Transverse colon (tissue), 4 donors: Measurements from ENCODE around the gene ATOSB. TPM values are rescaled to one million over a fixed set of nuclear protein-coding genes. Genes with fewer than 3 reads are reported as not detected.
"Not testable (repeated sequence)": the region's sequence is repeated elsewhere in the genome, so short reads cannot be mapped to it uniquely, and the experiment has no call there.

Experiments
- DNase-seq: peaks from one replicate; pipeline ENCODE4 v3.0.0-alpha.2; 2019
- H3K27ac ChIP-seq, 4 donors: fragments of 200-600 bp; sonication (generic); 2 replicates each; pipeline ENCODE4 v1.5.1; 2016 to 2018; ENCODE audit warnings: inconsistent platforms in 4 of 4
- H3K27me3 ChIP-seq: fragments of 200-600 bp; sonication (generic); 2 replicates; pipeline ENCODE4 v1.5.1; 2017; ENCODE audit warnings: inconsistent platforms
- H3K36me3 ChIP-seq, 4 donors: fragments of 200-600 bp; sonication (generic); 2 replicates each; pipeline ENCODE4 v1.5.1; 2017 to 2019; ENCODE audit warnings: inconsistent platforms in 4 of 4
- H3K4me1 ChIP-seq, 4 donors: fragments of 200-600 bp; sonication (generic); 2 replicates each; pipeline ENCODE4 v1.5.1; 2017 to 2020; ENCODE audit warnings: inconsistent platforms in 4 of 4
- H3K4me3 ChIP-seq, 4 donors: fragments of 200-600 bp; sonication (generic); 1 replicate in 1 of 4; 2 replicates in 3 of 4; pipeline versions ENCODE4 v1.5.1 to v1.6.1; 2017 to 2019; ENCODE audit warnings: inconsistent platforms in 4 of 4
- H3K9me3 ChIP-seq, 2 donors: fragments of 200-600 bp; sonication (generic); 2 replicates each; pipeline ENCODE4 v1.5.1; 2017 to 2019; ENCODE audit warnings: inconsistent platforms in 2 of 2
- EP300 ChIP-seq: sonication (generic); formaldehyde crosslinking; IDR thresholded peaks from one replicate; pipeline ENCODE4 v1.6.1; 2017; ENCODE audit warnings: antibody characterized with exemption, low read depth
- POLR2A ChIP-seq: fragments of 450-650 bp; IDR thresholded peaks from one replicate; pipeline ENCODE4 v1.6.1; 2016; ENCODE audit warnings: antibody characterized with exemption, mild to moderate bottlenecking, moderate library complexity
- POLR2AphosphoS5 ChIP-seq, 3 donors: sonication (generic); formaldehyde crosslinking; IDR thresholded peaks; one replicate each; pipeline ENCODE4 v1.6.1; 2016; ENCODE audit warnings: antibody characterized with exemption in 3 of 3
- WGBS, 2 donors: methylation state at CpG; one replicate each; pipeline ENCODE4 v1.1.5; 2018; ENCODE audit warnings: low coverage in 1 of 2; 5-methylcytosine and 5-hydroxymethylcytosine counted together
- in situ Hi-C, 4 donors: fragments of 200-750 bp; cut with MboI; loops; one replicate each; pipeline versions ENCODE4 v1.15.0 to v1.15.1; 2017; ENCODE audit warnings: low sequenced_read_pairs in 3 of 4, low pct_ligation_motif_present in 1 of 4, low pct_unique_long_range_greater_than_20kb in 1 of 4
- intact Hi-C: fragments of 100-400 bp; cut with DNase I; formaldehyde crosslinking; loops from one replicate; pipeline ENCODE4 v1.15.1; 2023; ENCODE audit warnings: low total_unique reads
- total RNA-seq, 4 donors: library from RNA; depleted of rRNA; stranded (reverse); fragments of >200 nt; gene quantifications; one replicate each; pipeline ENCODE4 v1.1.0, GENCODE V29; 2016
- TF ChIP-seq, protein P1 (sequence below), 5 experiments: fragments of 200-600 bp in 3 of 5; fragments of 450-650 bp in 2 of 5; sonication (generic) in 3 of 5; IDR thresholded peaks; 1 replicate in 2 of 5; 2 replicates in 3 of 5; pipeline ENCODE4 v1.5.1; 2016 to 2017; ENCODE audit warnings: antibody characterized with exemption in 5 of 5, inconsistent platforms in 3 of 5, mild to moderate bottlenecking in 2 of 5, moderate library complexity in 1 of 5

ATOSB gene
- total RNA-seq, 4 donors from 2014 or later: 23.9 to 30.0 (median 27.3) TPM

DNA sequence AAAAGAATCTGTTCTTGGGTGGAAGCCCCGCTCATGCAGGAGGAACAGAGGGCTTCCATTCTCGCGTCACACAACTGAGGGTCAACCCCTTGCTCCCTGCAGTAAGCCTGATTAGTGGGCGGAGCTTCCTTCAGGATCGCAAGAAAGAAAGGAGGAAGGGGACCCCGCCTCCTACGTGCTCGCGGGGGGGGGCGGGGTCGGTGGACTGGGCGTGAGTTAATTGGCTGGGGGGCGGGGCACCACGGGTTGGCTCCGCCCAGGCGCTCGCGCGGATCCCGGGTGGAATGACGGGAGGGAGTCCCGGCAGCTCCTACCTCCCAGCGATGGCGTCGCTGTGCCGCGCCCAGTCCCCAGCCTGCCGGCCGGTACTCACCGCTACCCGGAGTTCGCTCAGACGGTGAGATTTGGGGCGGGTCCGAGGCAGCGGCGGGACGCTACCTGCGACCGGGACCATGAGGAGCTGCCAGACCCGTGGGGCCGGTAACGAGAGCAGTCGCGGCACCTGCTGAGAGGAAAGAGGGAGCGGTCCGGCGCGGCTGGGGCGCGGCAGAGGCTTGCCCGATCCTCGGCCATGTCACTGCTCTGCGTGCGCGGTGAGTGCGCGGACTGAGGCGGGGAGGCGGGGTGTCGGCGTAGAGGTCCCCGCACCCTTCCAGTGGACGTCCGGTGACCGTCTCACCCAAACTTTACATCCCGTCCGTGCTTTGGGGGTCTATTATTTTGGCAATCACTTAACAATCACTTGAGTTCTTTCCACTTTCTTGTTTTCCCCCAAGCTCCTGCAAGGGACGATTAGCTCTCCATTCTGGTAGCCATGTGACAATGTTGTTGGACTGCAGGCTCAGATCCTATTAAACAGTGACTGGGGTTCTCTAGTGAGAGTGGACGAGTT, 46.3 kb upstream of the ATOSB start, which contains the start of gene UNC13B:
Gene UNC13B, plus strand, starts transcription at position 297 of the 892 bp plus-strand sequence. Its CDS starts 275 bp downstream, at position 572.
- peaks cover 3 to 29% (median 16%) of the 10 kb centered on the region in 4 donors for H3K4me1 ChIP-seq
- no peaks in the 10 kb centered on the region for H3K27me3 ChIP-seq
- H3K27ac ChIP-seq: peak within 1 kb of the TSS; percentile 91 to 94 (median 93)
- TF ChIP-seq POLR2A (peak; percentile 94), EP300 (no peak), POLR2AphosphoS5 (IDR thresholded peaks at IDR 0.05) (peak; percentile 85 to 94 (median 93))
- TF ChIP-seq, protein P1, sequence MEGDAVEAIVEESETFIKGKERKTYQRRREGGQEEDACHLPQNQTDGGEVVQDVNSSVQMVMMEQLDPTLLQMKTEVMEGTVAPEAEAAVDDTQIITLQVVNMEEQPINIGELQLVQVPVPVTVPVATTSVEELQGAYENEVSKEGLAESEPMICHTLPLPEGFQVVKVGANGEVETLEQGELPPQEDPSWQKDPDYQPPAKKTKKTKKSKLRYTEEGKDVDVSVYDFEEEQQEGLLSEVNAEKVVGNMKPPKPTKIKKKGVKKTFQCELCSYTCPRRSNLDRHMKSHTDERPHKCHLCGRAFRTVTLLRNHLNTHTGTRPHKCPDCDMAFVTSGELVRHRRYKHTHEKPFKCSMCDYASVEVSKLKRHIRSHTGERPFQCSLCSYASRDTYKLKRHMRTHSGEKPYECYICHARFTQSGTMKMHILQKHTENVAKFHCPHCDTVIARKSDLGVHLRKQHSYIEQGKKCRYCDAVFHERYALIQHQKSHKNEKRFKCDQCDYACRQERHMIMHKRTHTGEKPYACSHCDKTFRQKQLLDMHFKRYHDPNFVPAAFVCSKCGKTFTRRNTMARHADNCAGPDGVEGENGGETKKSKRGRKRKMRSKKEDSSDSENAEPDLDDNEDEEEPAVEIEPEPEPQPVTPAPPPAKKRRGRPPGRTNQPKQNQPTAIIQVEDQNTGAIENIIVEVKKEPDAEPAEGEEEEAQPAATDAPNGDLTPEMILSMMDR (IDR thresholded peaks at IDR 0.05): peak in 2 of 5 experiments; percentile 8 to 35
- peak; percentile 97 for DNase-seq
- H3K9me3 ChIP-seq: no peaks in the 10 kb centered on the region
- 0 to 1% methylated on average over 2 to 41 of the region's 70 CpGs for WGBS, 2 donors
- in situ Hi-C loops (no loop called here), intact Hi-C loops (no loop called here)
- H3K36me3 ChIP-seq: no peaks in the 10 kb centered on the region
- peak within 1 kb of the TSS; percentile 59 to 75 (median 66) for H3K4me3 ChIP-seq

DNA sequence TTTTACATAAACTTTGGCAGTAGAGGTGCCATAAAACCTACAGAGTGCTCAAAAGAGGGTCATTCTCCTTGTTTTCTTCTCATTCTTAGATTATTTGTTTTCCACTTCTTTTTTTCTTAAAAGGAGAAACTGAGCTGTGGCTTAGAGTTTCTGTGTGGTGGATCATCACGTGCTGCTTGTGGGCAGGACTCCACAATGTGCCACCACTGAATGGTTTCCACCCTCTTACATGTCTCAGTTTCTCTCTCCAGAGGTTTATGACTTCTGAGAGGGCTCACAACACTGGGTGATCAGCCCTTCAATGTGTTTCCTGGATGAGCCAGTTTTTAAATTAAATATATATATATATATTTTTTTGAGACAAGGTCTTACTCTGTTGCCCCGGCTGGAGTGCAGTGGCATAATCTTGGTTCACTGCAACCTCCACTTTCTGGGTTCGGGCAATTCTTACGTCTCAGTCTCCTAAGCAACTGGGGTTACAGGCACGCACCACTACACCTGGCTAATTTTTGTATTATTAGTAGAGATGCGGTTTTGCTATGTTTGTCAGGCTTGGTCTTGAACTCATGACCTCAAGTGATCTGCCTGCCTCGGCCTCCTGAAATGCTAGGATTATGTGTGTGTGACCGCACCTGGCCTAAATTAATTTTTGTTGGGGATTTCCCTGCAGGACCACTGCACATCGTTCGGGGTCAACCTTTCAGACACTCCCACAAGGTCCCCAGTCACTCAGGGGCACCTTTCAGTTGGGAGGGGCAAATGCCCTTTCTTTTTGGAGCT, 43.0 kb upstream of the ATOSB start:
- Histone ChIP-seq H3K27me3 (no peaks in the 10 kb centered on the region), H3K4me3 (no peak overlapping the region), H3K4me1 (peaks cover 0 to 21% (median 13%) of the 10 kb centered on the region in 4 donors), H3K36me3 (no peaks in the 10 kb centered on the region), H3K9me3 (no peaks in the 10 kb centered on the region), H3K27ac (peak overlapping the region in 1 of 4 donors; percentile 27)
- intact Hi-C loops: no loop called here
- in situ Hi-C loops: no loop called here
- TF ChIP-seq, protein P1 (IDR thresholded peaks at IDR 0.05): no peak
- TF ChIP-seq POLR2AphosphoS5 (IDR thresholded peaks at IDR 0.05) (no peak), EP300 (no peak), POLR2A (no peak)
- 73 to 83% methylated on average over 7 to 10 of the region's 10 CpGs for WGBS, 2 donors
- no peak for DNase-seq

DNA sequence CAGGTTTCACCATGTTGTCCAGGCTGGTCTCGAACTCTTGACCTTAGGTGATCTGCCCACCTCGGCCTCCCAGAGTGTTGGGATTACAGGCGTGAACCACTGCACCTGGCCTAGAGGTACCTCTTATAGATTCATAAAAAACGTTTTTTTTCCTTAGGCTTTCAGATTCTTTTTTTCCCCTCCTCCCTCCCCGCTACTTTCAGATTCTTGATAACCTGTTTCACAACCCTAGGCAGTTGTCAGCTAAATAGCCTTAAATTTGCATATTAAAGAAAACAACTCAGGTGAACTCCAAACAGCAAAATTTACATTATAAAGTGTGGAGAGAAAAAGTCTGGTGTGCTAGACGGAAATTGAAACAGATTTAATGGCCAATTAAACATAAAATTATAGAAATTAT, 42.2 kb upstream of the ATOSB start:
- DNase-seq, intact Hi-C loops, H3K9me3 ChIP-seq, H3K4me3 ChIP-seq, H3K27me3 ChIP-seq, H3K36me3 ChIP-seq, in situ Hi-C loops, H3K27ac ChIP-seq: not testable (repeated sequence)
- H3K4me1 ChIP-seq: peaks cover 0 to 13% (median 5%) of the 10 kb centered on the region in 4 donors
- 65 to 71% methylated on average over 4 to 6 of the region's 6 CpGs for WGBS, 2 donors

DNA sequence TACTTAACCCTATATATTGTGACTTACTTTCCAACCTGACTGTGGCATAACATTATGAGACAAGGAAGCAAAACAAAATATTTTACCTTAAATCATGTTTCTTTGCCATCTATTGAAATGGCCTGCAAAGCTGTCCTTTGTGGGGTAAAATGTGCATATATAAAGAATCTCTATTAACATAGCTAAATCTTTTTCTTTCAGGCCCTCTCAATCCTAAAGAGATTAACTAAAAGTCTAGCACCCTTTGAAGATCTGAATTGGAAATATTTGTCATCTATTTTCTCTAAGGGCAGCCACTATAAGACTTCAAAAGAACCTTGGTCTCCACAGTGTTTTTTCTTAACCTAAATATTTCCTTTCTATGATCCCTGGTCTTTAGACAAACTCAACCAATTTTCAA, 41.1 kb upstream of the ATOSB start:
- Histone ChIP-seq H3K27me3 (no peaks in the 10 kb centered on the region), H3K9me3 (no peaks in the 10 kb centered on the region), H3K4me1 (peaks cover 0 to 9% (median 2%) of the 10 kb centered on the region in 4 donors), H3K27ac (no peak overlapping the region), H3K4me3 (no peak overlapping the region), H3K36me3 (no peaks in the 10 kb centered on the region)
- DNase-seq: no peak
- TF ChIP-seq EP300 (no peak), POLR2A (no peak), POLR2AphosphoS5 (IDR thresholded peaks at IDR 0.05) (no peak)
- TF ChIP-seq, protein P1 (IDR thresholded peaks at IDR 0.05): no peak
- intact Hi-C loops (no loop called here), in situ Hi-C loops (no loop called here)
